ENCODE measurements around the gene EXOC5. TPM values are rescaled to one million over a fixed set of nuclear protein-coding genes. Genes with fewer than 3 reads are reported as not detected.
"Not testable (repeated sequence)": the region's sequence is repeated elsewhere in the genome, so short reads cannot be mapped to it uniquely, and the experiment has no call there.

The EXOC5 gene
- total RNA-seq, 2 donors from 2014 or later, result 40.3 to 50.3 TPM

- no peak overlapping the region for H3K27ac ChIP-seq
- no peak overlapping the region for H3K4me3 ChIP-seq
- no peak for ATAC-seq (ENCODE audit: insufficient number of reproducible peaks, low FRiP score, low read depth)
- no peaks in the 10 kb centered on the region for H3K36me3 ChIP-seq
- H3K4me1 ChIP-seq (ENCODE audit: control insufficient read depth in 1 of 2, low read depth in 2 of 2), result peaks cover 0 to 3% of the 10 kb centered on the region in 2 donors
- no peak for DNase-seq (ENCODE audit: low spot score)
- no peaks in the 10 kb centered on the region for H3K27me3 ChIP-seq (replicated peaks; ENCODE audit: insufficient read depth)
- TF ChIP-seq CTCF (IDR thresholded peaks at IDR 0.05), result no peak
- H3K9me3 ChIP-seq, result no peaks in the 10 kb centered on the region
These were observed 9.0 kb downstream of the EXOC5 start for GRCh38 chr14:57259672-57260071.

- not testable (repeated sequence) for H3K4me3 ChIP-seq; H3K36me3 ChIP-seq; DNase-seq (ENCODE audit: low spot score); H3K9me3 ChIP-seq; H3K27ac ChIP-seq; ATAC-seq (ENCODE audit: insufficient number of reproducible peaks, low FRiP score, low read depth); H3K4me1 ChIP-seq (ENCODE audit: control insufficient read depth in 1 of 2, low read depth in 2 of 2); H3K27me3 ChIP-seq (replicated peaks; ENCODE audit: insufficient read depth)
These were observed 10.5 kb downstream of the EXOC5 start for GRCh38 chr14:57258221-57258620.

DNA sequence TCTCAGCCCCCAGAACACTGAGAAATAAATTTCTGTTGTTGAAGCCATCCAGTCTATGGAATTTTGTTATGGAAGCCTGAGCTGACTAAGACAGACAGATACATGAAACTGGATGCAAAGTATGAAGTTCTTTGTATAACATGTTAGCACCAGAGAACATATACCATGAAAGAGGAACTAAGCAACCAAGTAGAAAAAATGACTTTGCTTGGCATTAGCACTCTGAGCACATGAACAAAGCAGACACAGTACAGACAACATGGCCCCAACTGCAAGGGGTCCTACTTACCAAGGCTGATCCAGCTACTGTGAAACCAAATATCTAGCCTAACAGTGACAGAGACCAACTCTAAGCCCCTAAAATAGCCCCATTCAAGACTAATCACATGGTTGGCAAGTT is 13.8 kb downstream of the EXOC5 start:
- H3K9me3 ChIP-seq, result no peaks in the 10 kb centered on the region
- H3K4me3 ChIP-seq, result no peak overlapping the region
- DNase-seq (ENCODE audit: low spot score) (no peak), ATAC-seq (ENCODE audit: insufficient number of reproducible peaks, low FRiP score, low read depth) (no peak)
- H3K27ac ChIP-seq, result no peak overlapping the region
- TF ChIP-seq CTCF (IDR thresholded peaks at IDR 0.05), result no peak
- no peaks in the 10 kb centered on the region for H3K36me3 ChIP-seq
- peaks cover 0 to 15% of the 10 kb centered on the region in 2 donors for H3K4me1 ChIP-seq (ENCODE audit: control insufficient read depth in 1 of 2, low read depth in 2 of 2)
- H3K27me3 ChIP-seq (replicated peaks; ENCODE audit: insufficient read depth), result no peaks in the 10 kb centered on the region

DNA sequence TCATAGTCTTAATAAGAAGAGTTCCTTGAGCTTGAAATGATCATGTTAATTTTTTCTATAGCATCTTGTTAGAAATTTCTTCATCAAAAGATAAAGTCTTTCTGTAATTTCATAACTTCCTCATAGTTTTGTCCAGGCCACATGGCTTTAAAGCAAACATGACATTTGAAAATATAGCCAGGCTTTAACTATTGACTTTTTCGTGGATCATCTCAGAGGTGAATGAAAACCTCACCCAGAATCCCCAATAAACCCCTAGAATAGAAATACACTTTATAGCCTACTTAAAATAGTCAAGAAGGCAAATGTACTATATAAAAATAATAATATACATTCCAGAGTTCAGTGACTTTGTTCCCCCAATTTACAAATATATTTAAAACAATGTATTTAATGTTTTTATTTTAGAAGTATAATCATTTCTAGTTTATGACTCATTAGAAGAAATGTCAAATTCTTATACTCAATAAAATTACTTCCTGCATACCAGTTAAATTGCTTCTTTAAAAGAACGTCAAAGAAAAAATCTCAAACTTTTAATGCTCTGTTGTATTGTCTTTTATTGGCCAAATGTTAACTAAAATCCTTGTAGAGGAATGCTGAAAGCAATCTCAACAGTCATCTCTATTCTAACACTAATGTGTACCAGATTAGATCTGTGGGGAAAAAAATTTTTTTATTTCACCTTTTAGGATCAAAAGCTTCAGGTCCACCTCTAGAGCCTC is 21.6 kb downstream of the EXOC5 start:
- no peaks in the 10 kb centered on the region for H3K27me3 ChIP-seq (replicated peaks; ENCODE audit: insufficient read depth)
- TF ChIP-seq CTCF (IDR thresholded peaks at IDR 0.05), result no peak
- no peaks in the 10 kb centered on the region for H3K9me3 ChIP-seq
- DNase-seq (ENCODE audit: low spot score), result no peak
- no peak overlapping the region for H3K27ac ChIP-seq
- no peaks in the 10 kb centered on the region for H3K36me3 ChIP-seq
- peaks cover 0 to 11% of the 10 kb centered on the region in 2 donors for H3K4me1 ChIP-seq (ENCODE audit: control insufficient read depth in 1 of 2, low read depth in 2 of 2)
- H3K4me3 ChIP-seq, result no peak overlapping the region
- ATAC-seq (ENCODE audit: insufficient number of reproducible peaks, low FRiP score, low read depth), result no peak

- H3K27ac ChIP-seq, result no peak overlapping the region
- no peak for ATAC-seq (ENCODE audit: insufficient number of reproducible peaks, low FRiP score, low read depth)
- H3K36me3 ChIP-seq, result no peaks in the 10 kb centered on the region
- H3K9me3 ChIP-seq, result no peaks in the 10 kb centered on the region
- DNase-seq (ENCODE audit: low spot score), result no peak
- H3K4me3 ChIP-seq, result no peak overlapping the region
- peaks cover 0 to under 1% of the 10 kb centered on the region in 2 donors for H3K4me1 ChIP-seq (ENCODE audit: control insufficient read depth in 1 of 2, low read depth in 2 of 2)
- no peak for TF ChIP-seq CTCF (IDR thresholded peaks at IDR 0.05)
- no peaks in the 10 kb centered on the region for H3K27me3 ChIP-seq (replicated peaks; ENCODE audit: insufficient read depth)
These were observed 22.8 kb downstream of the EXOC5 start for GRCh38 chr14:57245941-57246340.

- Histone ChIP-seq H3K36me3 (no peaks in the 10 kb centered on the region), H3K27me3 (replicated peaks; ENCODE audit: insufficient read depth) (no peaks in the 10 kb centered on the region), H3K9me3 (no peaks in the 10 kb centered on the region), H3K4me3 (no peak overlapping the region), H3K27ac (no peak overlapping the region), H3K4me1 (ENCODE audit: control insufficient read depth in 1 of 2, low read depth in 2 of 2) (no peaks in the 10 kb centered on the region)
- ATAC-seq (ENCODE audit: insufficient number of reproducible peaks, low FRiP score, low read depth) (no peak), DNase-seq (ENCODE audit: low spot score) (no peak)
- TF ChIP-seq CTCF (IDR thresholded peaks at IDR 0.05), result no peak
These were observed 24.6 kb downstream of the EXOC5 start for GRCh38 chr14:57244106-57244505.

Measured in thoracic aorta (tissue), 2 donors.